Measurements from ENCODE around the gene PRKAG2.

GRCh38 chr7:151794508-151795167 is 82.3 kb downstream of the PRKAG2 start:
- TF ChIP-seq GATA2 (IDR thresholded peaks at IDR 0.05; ENCODE audit: low read depth, low read length): no peak
- no peak for TF ChIP-seq GATA3 (IDR thresholded peaks at IDR 0.05; ENCODE audit: low read depth, low read length)

Data from SH-SY5Y (cell line).